Measurements from ENCODE around the gene ENTR1.

Gene ENTR1

GRCh38 chr9:136410500-136411287 is at the start of gene ENTR1, which contains the start of gene PMPCA:
Gene ENTR1 (minus strand): TSS chr9:136410614. CDS start chr9:136410397, 217 bp downstream.
Gene PMPCA (plus strand): TSS chr9:136410658. CDS start chr9:136410669, 11 bp downstream.
- in situ Hi-C loops (cut with HindIII; ENCODE audit: low pct_ligation_motif_present, low pct_unique_long_range_greater_than_20kb, low sequenced_read_pairs): no loop called here
- peak; percentile 87 for DNase-seq

- no peak for DNase-seq
- in situ Hi-C loops (cut with HindIII; ENCODE audit: low pct_ligation_motif_present, low pct_unique_long_range_greater_than_20kb, low sequenced_read_pairs): no loop called here
Observed at GRCh38 chr9:136459425-136459824, 49.0 kb upstream of the ENTR1 start.

GRCh38 chr9:136457326-136457725 is 46.9 kb upstream of the ENTR1 start:
- in situ Hi-C loops (cut with HindIII; ENCODE audit: low pct_ligation_motif_present, low pct_unique_long_range_greater_than_20kb, low sequenced_read_pairs): no loop called here
- no peak for DNase-seq

- in situ Hi-C loops (cut with HindIII; ENCODE audit: low pct_ligation_motif_present, low pct_unique_long_range_greater_than_20kb, low sequenced_read_pairs): no loop called here
Observed at GRCh38 chr9:136456258-136456657, 45.8 kb upstream of the ENTR1 start.

GRCh38 chr9:136455043-136456002 is 44.9 kb upstream of the ENTR1 start:
- in situ Hi-C loops (cut with HindIII; ENCODE audit: low pct_ligation_motif_present, low pct_unique_long_range_greater_than_20kb, low sequenced_read_pairs): no loop called here
- no peak for DNase-seq

More at GRCh38 chr9:136456258-136456657, 45.8 kb upstream of the ENTR1 start:
- DNase-seq: no peak

GRCh38 chr9:136454026-136454796 is 43.8 kb upstream of the ENTR1 start:
- in situ Hi-C loops (cut with HindIII; ENCODE audit: low pct_ligation_motif_present, low pct_unique_long_range_greater_than_20kb, low sequenced_read_pairs): no loop called here
- no peak for DNase-seq

- in situ Hi-C loops (cut with HindIII; ENCODE audit: low pct_ligation_motif_present, low pct_unique_long_range_greater_than_20kb, low sequenced_read_pairs): no loop called here
- DNase-seq: no peak
Observed at GRCh38 chr9:136453326-136453725, 42.9 kb upstream of the ENTR1 start.

GRCh38 chr9:136451221-136451877 is 40.9 kb upstream of the ENTR1 start:
- DNase-seq: no peak
- in situ Hi-C loops (cut with HindIII; ENCODE audit: low pct_ligation_motif_present, low pct_unique_long_range_greater_than_20kb, low sequenced_read_pairs): no loop called here

GRCh38 chr9:136448655-136449054 is 38.2 kb upstream of the ENTR1 start:
- no peak for DNase-seq
- in situ Hi-C loops (cut with HindIII; ENCODE audit: low pct_ligation_motif_present, low pct_unique_long_range_greater_than_20kb, low sequenced_read_pairs): no loop called here

- in situ Hi-C loops (cut with HindIII; ENCODE audit: low pct_ligation_motif_present, low pct_unique_long_range_greater_than_20kb, low sequenced_read_pairs): no loop called here
- no peak for DNase-seq
Observed at GRCh38 chr9:136447173-136447778, 36.9 kb upstream of the ENTR1 start.

GRCh38 chr9:136445799-136446198 is 35.4 kb upstream of the ENTR1 start:
- no peak for DNase-seq
- in situ Hi-C loops (cut with HindIII; ENCODE audit: low pct_ligation_motif_present, low pct_unique_long_range_greater_than_20kb, low sequenced_read_pairs): no loop called here

GRCh38 chr9:136444102-136444501 is 33.7 kb upstream of the ENTR1 start:
- in situ Hi-C loops (cut with HindIII; ENCODE audit: low pct_ligation_motif_present, low pct_unique_long_range_greater_than_20kb, low sequenced_read_pairs): no loop called here
- DNase-seq: no peak

GRCh38 chr9:136443687-136444086 is 33.3 kb upstream of the ENTR1 start:
- no peak for DNase-seq
- in situ Hi-C loops (cut with HindIII; ENCODE audit: low pct_ligation_motif_present, low pct_unique_long_range_greater_than_20kb, low sequenced_read_pairs): no loop called here

- in situ Hi-C loops (cut with HindIII; ENCODE audit: low pct_ligation_motif_present, low pct_unique_long_range_greater_than_20kb, low sequenced_read_pairs): no loop called here
- no peak for DNase-seq
Observed at GRCh38 chr9:136443087-136443486, 32.7 kb upstream of the ENTR1 start.

- DNase-seq: no peak
- in situ Hi-C loops (cut with HindIII; ENCODE audit: low pct_ligation_motif_present, low pct_unique_long_range_greater_than_20kb, low sequenced_read_pairs): no loop called here
Observed at GRCh38 chr9:136442265-136442664, 31.9 kb upstream of the ENTR1 start.

GRCh38 chr9:136441681-136442245 is 31.3 kb upstream of the ENTR1 start:
- in situ Hi-C loops (cut with HindIII; ENCODE audit: low pct_ligation_motif_present, low pct_unique_long_range_greater_than_20kb, low sequenced_read_pairs): no loop called here
- no peak for DNase-seq

GRCh38 chr9:136441191-136441680 is 30.8 kb upstream of the ENTR1 start:
- in situ Hi-C loops (cut with HindIII; ENCODE audit: low pct_ligation_motif_present, low pct_unique_long_range_greater_than_20kb, low sequenced_read_pairs): no loop called here
- DNase-seq: no peak

Measured in ACHN (cell line).